GM21825 (cell line): ENCODE measurements around the gene FCN1.

Source experiments
- ATAC-seq: cut with Tn5 transposase; IDR thresholded peaks from one replicate; pipeline ENCODE4 v1.9.1; 2021; ENCODE audit warnings: mild to moderate bottlenecking, moderate library complexity; ENCODE audit not compliant: unreplicated experiment

Gene FCN1

GRCh38 chr9:134915046-134915985 lies 2.4 kb downstream of the FCN1 start:
- no peak for ATAC-seq

GRCh38 chr9:134914501-134914834 lies 3.2 kb downstream of the FCN1 start:
- ATAC-seq, result no peak

GRCh38 chr9:134913713-134914500 lies 3.8 kb downstream of the FCN1 start:
- ATAC-seq, result no peak

- ATAC-seq, result no peak
Measured at GRCh38 chr9:134913041-134913712, 4.5 kb downstream of the FCN1 start.

- no peak for ATAC-seq
Measured at GRCh38 chr9:134912126-134912840, 5.4 kb downstream of the FCN1 start.

- ATAC-seq, result no peak
Measured at GRCh38 chr9:134909511-134910481, 7.9 kb downstream of the FCN1 start.

- ATAC-seq, result no peak
Measured at GRCh38 chr9:134908524-134909309, 9.0 kb downstream of the FCN1 start.

- no peak for ATAC-seq
Measured at GRCh38 chr9:134902936-134903335, 14.8 kb downstream of the FCN1 start.

GRCh38 chr9:134899818-134900217 lies 17.9 kb downstream of the FCN1 start:
- no peak for ATAC-seq

GRCh38 chr9:134899168-134899567 lies 18.5 kb downstream of the FCN1 start:
- ATAC-seq, result no peak

GRCh38 chr9:134898319-134898718 lies 19.4 kb downstream of the FCN1 start:
- no peak for ATAC-seq

GRCh38 chr9:134897584-134898170 lies 20.0 kb downstream of the FCN1 start:
- ATAC-seq, result no peak

GRCh38 chr9:134896834-134897583 lies 20.7 kb downstream of the FCN1 start:
- ATAC-seq, result no peak

GRCh38 chr9:134895908-134896833 lies 21.5 kb downstream of the FCN1 start:
- ATAC-seq, result no peak

GRCh38 chr9:134895567-134895907 lies 22.2 kb downstream of the FCN1 start:
- no peak for ATAC-seq

- ATAC-seq, result no peak
Measured at GRCh38 chr9:134895097-134895496, 22.6 kb downstream of the FCN1 start.
